ENCODE data around the gene FAM114A1. TPM values are rescaled to one million over a fixed set of nuclear protein-coding genes. Genes with fewer than 3 reads are reported as not detected.

FAM114A1 gene
- total and polyA plus RNA-seq, 2 experiments from 2014 or later: 13.0 to 14.5 TPM

DNA sequence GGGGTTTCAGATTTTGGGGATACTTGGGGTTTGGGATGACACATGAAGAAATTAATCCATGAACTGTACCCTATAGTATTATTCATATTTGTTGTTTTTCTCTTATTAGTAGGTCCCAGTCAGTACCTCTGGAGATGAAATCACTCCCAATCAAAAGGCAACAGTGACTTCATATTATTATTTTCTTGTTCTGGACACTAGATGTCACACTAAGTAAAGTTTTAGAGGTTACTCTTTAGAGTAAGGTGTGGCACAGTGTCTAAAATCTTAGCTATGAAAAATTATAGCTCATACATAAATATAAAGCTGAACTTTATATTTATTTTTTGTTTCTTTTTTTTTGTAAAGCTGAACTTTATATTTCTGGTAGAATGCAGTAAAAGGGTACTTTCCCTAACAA, 35.1 kb downstream of the FAM114A1 start:
- no peak overlapping the region for H3K4me3 ChIP-seq
- no peaks in the 10 kb centered on the region for H3K9me2 ChIP-seq (ENCODE audit: insufficient read depth)
- no peak overlapping the region for H3K4me2 ChIP-seq
- peaks cover 6% of the 10 kb centered on the region for H3K27me3 Mint-ChIP-seq (ENCODE audit: insufficient read depth, low read depth, poor library complexity)
- H2AFZ ChIP-seq: no peak overlapping the region
- ATAC-seq (no peak; the same call in 2 of the 3 replicates), DNase-seq (ENCODE audit: low spot score) (peak; percentile 33)
- peaks cover 5% of the 10 kb centered on the region; the same call in 2 of the 3 replicates for H3K4me1 Mint-ChIP-seq
- peaks cover 5% of the 10 kb centered on the region for H3K4me1 ChIP-seq (ENCODE audit: insufficient read depth)
- H3K9me3 Mint-ChIP-seq: no peaks in the 10 kb centered on the region
- H3K27me3 ChIP-seq (ENCODE audit: insufficient read depth): no peaks in the 10 kb centered on the region
- H3K27ac Mint-ChIP-seq: no peak overlapping the region
- no peak overlapping the region for H3K27ac ChIP-seq (ENCODE audit: low read depth)
- H3K36me3 Mint-ChIP-seq (ENCODE audit: low read depth): no peaks in the 10 kb centered on the region
- no peaks in the 10 kb centered on the region for H3K36me3 ChIP-seq (ENCODE audit: insufficient read depth)
- H3K79me2 ChIP-seq (replicated peaks; ENCODE audit: insufficient read depth): no peaks in the 10 kb centered on the region
- H3F3A ChIP-seq (replicated peaks; ENCODE audit: low read depth): no peaks in the 10 kb centered on the region
- TF ChIP-seq, protein P1, sequence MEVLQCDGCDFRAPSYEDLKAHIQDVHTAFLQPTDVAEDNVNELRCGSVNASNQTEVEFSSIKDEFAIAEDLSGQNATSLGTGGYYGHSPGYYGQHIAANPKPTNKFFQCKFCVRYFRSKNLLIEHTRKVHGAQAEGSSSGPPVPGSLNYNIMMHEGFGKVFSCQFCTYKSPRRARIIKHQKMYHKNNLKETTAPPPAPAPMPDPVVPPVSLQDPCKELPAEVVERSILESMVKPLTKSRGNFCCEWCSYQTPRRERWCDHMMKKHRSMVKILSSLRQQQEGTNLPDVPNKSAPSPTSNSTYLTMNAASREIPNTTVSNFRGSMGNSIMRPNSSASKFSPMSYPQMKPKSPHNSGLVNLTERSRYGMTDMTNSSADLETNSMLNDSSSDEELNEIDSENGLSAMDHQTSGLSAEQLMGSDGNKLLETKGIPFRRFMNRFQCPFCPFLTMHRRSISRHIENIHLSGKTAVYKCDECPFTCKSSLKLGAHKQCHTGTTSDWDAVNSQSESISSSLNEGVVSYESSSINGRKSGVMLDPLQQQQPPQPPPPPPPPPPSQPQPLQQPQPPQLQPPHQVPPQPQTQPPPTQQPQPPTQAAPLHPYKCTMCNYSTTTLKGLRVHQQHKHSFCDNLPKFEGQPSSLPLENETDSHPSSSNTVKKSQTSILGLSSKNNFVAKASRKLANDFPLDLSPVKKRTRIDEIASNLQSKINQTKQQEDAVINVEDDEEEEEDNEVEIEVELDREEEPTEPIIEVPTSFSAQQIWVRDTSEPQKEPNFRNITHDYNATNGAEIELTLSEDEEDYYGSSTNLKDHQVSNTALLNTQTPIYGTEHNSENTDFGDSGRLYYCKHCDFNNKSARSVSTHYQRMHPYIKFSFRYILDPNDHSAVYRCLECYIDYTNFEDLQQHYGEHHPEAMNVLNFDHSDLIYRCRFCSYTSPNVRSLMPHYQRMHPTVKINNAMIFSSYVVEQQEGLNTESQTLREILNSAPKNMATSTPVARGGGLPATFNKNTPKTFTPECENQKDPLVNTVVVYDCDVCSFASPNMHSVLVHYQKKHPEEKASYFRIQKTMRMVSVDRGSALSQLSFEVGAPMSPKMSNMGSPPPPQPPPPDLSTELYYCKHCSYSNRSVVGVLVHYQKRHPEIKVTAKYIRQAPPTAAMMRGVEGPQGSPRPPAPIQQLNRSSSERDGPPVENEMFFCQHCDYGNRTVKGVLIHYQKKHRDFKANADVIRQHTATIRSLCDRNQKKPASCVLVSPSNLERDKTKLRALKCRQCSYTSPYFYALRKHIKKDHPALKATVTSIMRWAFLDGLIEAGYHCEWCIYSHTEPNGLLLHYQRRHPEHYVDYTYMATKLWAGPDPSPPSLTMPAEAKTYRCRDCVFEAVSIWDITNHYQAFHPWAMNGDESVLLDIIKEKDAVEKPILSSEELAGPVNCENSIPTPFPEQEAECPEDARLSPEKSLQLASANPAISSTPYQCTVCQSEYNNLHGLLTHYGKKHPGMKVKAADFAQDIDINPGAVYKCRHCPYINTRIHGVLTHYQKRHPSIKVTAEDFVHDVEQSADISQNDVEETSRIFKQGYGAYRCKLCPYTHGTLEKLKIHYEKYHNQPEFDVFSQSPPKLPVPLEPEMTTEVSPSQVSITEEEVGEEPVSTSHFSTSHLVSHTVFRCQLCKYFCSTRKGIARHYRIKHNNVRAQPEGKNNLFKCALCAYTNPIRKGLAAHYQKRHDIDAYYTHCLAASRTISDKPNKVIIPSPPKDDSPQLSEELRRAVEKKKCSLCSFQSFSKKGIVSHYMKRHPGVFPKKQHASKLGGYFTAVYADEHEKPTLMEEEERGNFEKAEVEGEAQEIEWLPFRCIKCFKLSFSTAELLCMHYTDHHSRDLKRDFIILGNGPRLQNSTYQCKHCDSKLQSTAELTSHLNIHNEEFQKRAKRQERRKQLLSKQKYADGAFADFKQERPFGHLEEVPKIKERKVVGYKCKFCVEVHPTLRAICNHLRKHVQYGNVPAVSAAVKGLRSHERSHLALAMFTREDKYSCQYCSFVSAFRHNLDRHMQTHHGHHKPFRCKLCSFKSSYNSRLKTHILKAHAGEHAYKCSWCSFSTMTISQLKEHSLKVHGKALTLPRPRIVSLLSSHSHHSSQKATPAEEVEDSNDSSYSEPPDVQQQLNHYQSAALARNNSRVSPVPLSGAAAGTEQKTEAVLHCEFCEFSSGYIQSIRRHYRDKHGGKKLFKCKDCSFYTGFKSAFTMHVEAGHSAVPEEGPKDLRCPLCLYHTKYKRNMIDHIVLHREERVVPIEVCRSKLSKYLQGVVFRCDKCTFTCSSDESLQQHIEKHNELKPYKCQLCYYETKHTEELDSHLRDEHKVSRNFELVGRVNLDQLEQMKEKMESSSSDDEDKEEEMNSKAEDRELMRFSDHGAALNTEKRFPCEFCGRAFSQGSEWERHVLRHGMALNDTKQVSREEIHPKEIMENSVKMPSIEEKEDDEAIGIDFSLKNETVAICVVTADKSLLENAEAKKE (CRISPR knock-in tag; IDR thresholded peaks at IDR 0.05): no peak
- TF ChIP-seq STAT1 (IDR thresholded peaks at IDR 0.05; ENCODE audit: unreplicated experiment): no peak
- TF ChIP-seq, protein P2, sequence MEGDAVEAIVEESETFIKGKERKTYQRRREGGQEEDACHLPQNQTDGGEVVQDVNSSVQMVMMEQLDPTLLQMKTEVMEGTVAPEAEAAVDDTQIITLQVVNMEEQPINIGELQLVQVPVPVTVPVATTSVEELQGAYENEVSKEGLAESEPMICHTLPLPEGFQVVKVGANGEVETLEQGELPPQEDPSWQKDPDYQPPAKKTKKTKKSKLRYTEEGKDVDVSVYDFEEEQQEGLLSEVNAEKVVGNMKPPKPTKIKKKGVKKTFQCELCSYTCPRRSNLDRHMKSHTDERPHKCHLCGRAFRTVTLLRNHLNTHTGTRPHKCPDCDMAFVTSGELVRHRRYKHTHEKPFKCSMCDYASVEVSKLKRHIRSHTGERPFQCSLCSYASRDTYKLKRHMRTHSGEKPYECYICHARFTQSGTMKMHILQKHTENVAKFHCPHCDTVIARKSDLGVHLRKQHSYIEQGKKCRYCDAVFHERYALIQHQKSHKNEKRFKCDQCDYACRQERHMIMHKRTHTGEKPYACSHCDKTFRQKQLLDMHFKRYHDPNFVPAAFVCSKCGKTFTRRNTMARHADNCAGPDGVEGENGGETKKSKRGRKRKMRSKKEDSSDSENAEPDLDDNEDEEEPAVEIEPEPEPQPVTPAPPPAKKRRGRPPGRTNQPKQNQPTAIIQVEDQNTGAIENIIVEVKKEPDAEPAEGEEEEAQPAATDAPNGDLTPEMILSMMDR (conservative IDR thresholded peaks at IDR 0.05; ENCODE audit: low read depth in 2 of 2): peak in 1 of 2 experiments; percentile 51; a peak in 3 of 4 replicates
- TF ChIP-seq EZH2 (IDR thresholded peaks at IDR 0.05; ENCODE audit: low read depth, unreplicated experiment): no peak
- TF ChIP-seq, protein P3, sequence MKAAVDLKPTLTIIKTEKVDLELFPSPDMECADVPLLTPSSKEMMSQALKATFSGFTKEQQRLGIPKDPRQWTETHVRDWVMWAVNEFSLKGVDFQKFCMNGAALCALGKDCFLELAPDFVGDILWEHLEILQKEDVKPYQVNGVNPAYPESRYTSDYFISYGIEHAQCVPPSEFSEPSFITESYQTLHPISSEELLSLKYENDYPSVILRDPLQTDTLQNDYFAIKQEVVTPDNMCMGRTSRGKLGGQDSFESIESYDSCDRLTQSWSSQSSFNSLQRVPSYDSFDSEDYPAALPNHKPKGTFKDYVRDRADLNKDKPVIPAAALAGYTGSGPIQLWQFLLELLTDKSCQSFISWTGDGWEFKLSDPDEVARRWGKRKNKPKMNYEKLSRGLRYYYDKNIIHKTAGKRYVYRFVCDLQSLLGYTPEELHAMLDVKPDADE (IDR thresholded peaks at IDR 0.05): no peak
- no peak overlapping the region for H3K4me3 Mint-ChIP-seq
- H4K20me1 ChIP-seq (replicated peaks; ENCODE audit: insufficient read depth): no peaks in the 10 kb centered on the region; the same call in 1 of the 2 replicates

Measured in GM23338 (cell line).